ENCODE results near the gene SIGLEC9. TPM values are rescaled to one million over a fixed set of nuclear protein-coding genes. Genes with fewer than 3 reads are reported as not detected.
A peak's percentile ranks its signal among the peaks of the same experiment; 100 is the strongest.
"Not testable (repeated sequence)": the region's sequence is repeated elsewhere in the genome, so short reads cannot be mapped to it uniquely, and the experiment has no call there.

SIGLEC9 gene
- total and polyA plus RNA-seq, 8 donors: 0.63 to 46.5 (median 1.4) TPM

DNA sequence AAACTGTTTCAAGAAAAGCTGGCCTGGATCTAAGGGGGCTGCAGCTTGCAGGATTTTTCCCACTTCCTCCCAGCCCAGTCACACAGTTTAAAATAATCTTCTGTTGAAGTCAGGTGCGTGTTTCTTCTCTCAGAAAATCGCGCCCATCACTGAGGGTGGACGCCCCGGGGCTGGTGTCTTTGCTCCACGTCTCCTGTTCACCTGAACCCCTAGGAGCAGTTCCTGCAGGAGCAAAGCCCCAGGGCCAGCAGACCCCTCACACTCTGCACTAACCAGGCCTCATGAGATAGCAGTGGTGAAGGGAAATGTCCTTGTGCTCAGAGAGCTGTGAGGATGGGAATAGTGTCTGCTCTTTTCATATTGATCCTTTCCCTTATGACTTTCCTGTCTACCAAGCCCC, 16.5 kb downstream of the SIGLEC9 start:
- Histone ChIP-seq H3K27me3 (peaks cover 0 to 54% of the 10 kb centered on the region in 2 donors), H3K4me1 (peaks cover 0 to 88% of the 10 kb centered on the region in 2 donors), H3K27ac (peak overlapping the region in 1 of 2 donors; percentile 81), H3K36me3 (no peaks in the 10 kb centered on the region), H3K9me3 (no peaks in the 10 kb centered on the region), H3K4me3 (no peak overlapping the region)
- TF ChIP-seq, protein P1, sequence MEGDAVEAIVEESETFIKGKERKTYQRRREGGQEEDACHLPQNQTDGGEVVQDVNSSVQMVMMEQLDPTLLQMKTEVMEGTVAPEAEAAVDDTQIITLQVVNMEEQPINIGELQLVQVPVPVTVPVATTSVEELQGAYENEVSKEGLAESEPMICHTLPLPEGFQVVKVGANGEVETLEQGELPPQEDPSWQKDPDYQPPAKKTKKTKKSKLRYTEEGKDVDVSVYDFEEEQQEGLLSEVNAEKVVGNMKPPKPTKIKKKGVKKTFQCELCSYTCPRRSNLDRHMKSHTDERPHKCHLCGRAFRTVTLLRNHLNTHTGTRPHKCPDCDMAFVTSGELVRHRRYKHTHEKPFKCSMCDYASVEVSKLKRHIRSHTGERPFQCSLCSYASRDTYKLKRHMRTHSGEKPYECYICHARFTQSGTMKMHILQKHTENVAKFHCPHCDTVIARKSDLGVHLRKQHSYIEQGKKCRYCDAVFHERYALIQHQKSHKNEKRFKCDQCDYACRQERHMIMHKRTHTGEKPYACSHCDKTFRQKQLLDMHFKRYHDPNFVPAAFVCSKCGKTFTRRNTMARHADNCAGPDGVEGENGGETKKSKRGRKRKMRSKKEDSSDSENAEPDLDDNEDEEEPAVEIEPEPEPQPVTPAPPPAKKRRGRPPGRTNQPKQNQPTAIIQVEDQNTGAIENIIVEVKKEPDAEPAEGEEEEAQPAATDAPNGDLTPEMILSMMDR (IDR thresholded peaks at IDR 0.05): no peak
- DNase-seq (no peak), ATAC-seq (no peak)
- intact Hi-C loops (cut with DNase I): no loop called here

- DNase-seq: peak in 2 of 4 donors; percentile 73 to 86
- Histone ChIP-seq H3K36me3 (no peaks in the 10 kb centered on the region), H3K4me3 (peak within 1 kb of the TSS in 1 of 2 donors; percentile 19), H3K27ac (peak within 1 kb of the TSS in 1 of 2 donors; percentile 81), H3K27me3 (peaks cover 0 to 54% of the 10 kb centered on the region in 2 donors), H3K4me1 (peaks cover 0 to 81% of the 10 kb centered on the region in 2 donors), H3K9me3 (no peaks in the 10 kb centered on the region)
- ATAC-seq: peak; percentile 41
- TF ChIP-seq, protein P1 (IDR thresholded peaks at IDR 0.05): no peak
- intact Hi-C loops (cut with DNase I): no loop called here
Measured at GRCh38 chr19:51142119-51142518, 17.4 kb downstream of the SIGLEC9 start, which contains the start of gene SIGLEC7. TSS of gene SIGLEC7 (plus strand) at chr19:51142301. CDS start at chr19:51142370, 69 bp downstream.

GRCh38 chr19:51142809-51143475, 18.2 kb downstream of the SIGLEC9 start:
- Histone ChIP-seq H3K4me3 (peak overlapping the region in 1 of 2 donors; percentile 19), H3K27ac (peak overlapping the region in 1 of 2 donors; percentile 81), H3K4me1 (peaks cover 0 to 78% of the 10 kb centered on the region in 2 donors), H3K27me3 (peaks cover 0 to 54% of the 10 kb centered on the region in 2 donors)
- DNase-seq; intact Hi-C loops (cut with DNase I); H3K9me3 ChIP-seq; H3K36me3 ChIP-seq: not testable (repeated sequence)
- peak; percentile 8 for ATAC-seq

GRCh38 chr19:51143486-51143885, 18.8 kb downstream of the SIGLEC9 start:
- Histone ChIP-seq H3K4me3 (peak overlapping the region in 1 of 2 donors; percentile 19), H3K27me3 (peaks cover 0 to 49% of the 10 kb centered on the region in 2 donors), H3K27ac (no peak overlapping the region), H3K36me3 (no peaks in the 10 kb centered on the region), H3K9me3 (no peaks in the 10 kb centered on the region), H3K4me1 (peaks cover 0 to 78% of the 10 kb centered on the region in 2 donors)
- TF ChIP-seq, protein P1 (IDR thresholded peaks at IDR 0.05): no peak
- intact Hi-C loops (cut with DNase I): no loop called here
- DNase-seq: no peak
- ATAC-seq: no peak

- H3K27me3 ChIP-seq: peaks cover 0 to 46% of the 10 kb centered on the region in 2 donors
- intact Hi-C loops (cut with DNase I): no loop called here
- H3K36me3 ChIP-seq: no peaks in the 10 kb centered on the region
- H3K4me1 ChIP-seq: peaks cover 0 to 78% of the 10 kb centered on the region in 2 donors
- DNase-seq (no peak), ATAC-seq (no peak)
- no peaks in the 10 kb centered on the region for H3K9me3 ChIP-seq
- TF ChIP-seq, protein P1 (IDR thresholded peaks at IDR 0.05): no peak
- H3K27ac ChIP-seq: no peak overlapping the region
- peak overlapping the region in 1 of 2 donors; percentile 19 for H3K4me3 ChIP-seq
Measured at GRCh38 chr19:51144482-51145045, 19.9 kb downstream of the SIGLEC9 start.

All from left lung (tissue), 10 donors.